22Rv1 (cell line): Measurements from ENCODE around the gene AOPEP.

Experiments
- H3K27ac ChIP-seq: fragments of 450-650 bp; 2 replicates; pipeline ENCODE4 v1.5.1; 2017
- ZFX ChIP-seq: fragments of 450-650 bp; IDR thresholded peaks from 2 replicates; pipeline ENCODE4 v1.6.1; 2017; ENCODE audit warnings: antibody characterized with exemption, borderline replicate concordance
- TF ChIP-seq, protein P1 (sequence below): fragments of 450-650 bp; IDR thresholded peaks from 2 replicates; pipeline ENCODE4 v1.5.1; 2017; ENCODE audit warnings: mild to moderate bottlenecking

The AOPEP gene

DNA sequence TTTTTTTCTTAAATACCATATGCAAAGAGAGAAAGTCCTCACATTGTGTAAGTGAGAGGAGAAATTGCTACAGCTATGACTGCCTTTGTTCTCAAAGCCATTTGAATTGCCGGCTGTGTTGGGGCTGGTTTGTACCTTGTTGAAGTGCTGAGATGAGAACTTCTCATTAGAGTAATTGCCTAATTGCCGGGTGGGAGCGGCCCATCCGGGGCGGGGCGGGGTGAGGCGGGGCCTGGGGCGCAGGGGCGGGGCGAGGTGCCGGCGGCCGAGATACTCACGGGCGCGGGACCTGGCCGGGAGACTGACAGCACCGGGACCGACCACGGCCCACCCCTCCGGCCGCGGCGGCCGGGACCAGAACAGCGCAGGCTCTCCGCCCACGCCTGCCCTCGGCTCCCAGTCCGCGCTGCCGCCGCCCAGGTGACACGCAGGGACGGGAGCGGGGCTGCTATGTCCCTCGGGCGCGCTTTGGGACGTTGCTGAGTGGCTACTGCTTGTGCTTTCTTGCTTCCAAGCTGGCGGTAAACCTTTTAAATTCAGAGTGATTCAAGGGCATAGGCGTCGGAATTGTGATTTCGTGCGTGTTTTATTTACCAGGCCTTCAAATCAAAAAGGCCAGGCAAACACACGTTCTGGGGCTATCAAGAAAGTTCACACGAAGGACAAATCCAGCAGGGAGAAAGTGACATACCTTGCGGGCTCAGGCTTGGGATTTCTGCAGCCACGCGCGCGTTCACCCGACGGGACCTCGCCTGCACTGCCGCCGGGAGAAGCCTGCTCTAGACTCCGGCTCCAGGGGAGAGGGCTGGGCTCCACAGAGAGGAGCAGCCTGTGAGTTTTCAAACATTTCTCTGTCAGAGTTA is 322.0 kb downstream of the AOPEP start:
- TF ChIP-seq, protein P1, sequence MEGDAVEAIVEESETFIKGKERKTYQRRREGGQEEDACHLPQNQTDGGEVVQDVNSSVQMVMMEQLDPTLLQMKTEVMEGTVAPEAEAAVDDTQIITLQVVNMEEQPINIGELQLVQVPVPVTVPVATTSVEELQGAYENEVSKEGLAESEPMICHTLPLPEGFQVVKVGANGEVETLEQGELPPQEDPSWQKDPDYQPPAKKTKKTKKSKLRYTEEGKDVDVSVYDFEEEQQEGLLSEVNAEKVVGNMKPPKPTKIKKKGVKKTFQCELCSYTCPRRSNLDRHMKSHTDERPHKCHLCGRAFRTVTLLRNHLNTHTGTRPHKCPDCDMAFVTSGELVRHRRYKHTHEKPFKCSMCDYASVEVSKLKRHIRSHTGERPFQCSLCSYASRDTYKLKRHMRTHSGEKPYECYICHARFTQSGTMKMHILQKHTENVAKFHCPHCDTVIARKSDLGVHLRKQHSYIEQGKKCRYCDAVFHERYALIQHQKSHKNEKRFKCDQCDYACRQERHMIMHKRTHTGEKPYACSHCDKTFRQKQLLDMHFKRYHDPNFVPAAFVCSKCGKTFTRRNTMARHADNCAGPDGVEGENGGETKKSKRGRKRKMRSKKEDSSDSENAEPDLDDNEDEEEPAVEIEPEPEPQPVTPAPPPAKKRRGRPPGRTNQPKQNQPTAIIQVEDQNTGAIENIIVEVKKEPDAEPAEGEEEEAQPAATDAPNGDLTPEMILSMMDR = no peak
- TF ChIP-seq ZFX = no peak
- H3K27ac ChIP-seq = peak overlapping the region; percentile 75

DNA sequence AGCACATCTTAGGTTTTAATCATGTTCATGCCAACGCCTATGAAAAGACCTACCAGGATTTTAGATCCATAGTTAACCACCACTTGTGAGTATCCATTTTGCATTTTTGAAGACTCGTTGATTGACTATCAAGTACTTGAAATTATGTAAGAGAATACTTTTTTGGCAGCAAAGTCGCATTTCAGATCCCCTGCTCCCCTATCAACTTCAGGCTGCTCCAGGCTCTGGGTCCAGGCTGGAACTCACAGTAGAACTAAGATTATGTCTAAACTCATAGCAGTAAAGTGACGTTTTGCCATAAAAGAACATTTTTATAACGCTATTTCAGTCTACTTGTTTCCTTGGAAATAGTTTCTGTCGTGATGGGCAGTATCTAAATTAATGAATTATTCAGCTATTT is 323.3 kb downstream of the AOPEP start:
- H3K27ac ChIP-seq = peak overlapping the region; percentile 75
- no peak for TF ChIP-seq ZFX
- TF ChIP-seq, protein P1 = no peak

DNA sequence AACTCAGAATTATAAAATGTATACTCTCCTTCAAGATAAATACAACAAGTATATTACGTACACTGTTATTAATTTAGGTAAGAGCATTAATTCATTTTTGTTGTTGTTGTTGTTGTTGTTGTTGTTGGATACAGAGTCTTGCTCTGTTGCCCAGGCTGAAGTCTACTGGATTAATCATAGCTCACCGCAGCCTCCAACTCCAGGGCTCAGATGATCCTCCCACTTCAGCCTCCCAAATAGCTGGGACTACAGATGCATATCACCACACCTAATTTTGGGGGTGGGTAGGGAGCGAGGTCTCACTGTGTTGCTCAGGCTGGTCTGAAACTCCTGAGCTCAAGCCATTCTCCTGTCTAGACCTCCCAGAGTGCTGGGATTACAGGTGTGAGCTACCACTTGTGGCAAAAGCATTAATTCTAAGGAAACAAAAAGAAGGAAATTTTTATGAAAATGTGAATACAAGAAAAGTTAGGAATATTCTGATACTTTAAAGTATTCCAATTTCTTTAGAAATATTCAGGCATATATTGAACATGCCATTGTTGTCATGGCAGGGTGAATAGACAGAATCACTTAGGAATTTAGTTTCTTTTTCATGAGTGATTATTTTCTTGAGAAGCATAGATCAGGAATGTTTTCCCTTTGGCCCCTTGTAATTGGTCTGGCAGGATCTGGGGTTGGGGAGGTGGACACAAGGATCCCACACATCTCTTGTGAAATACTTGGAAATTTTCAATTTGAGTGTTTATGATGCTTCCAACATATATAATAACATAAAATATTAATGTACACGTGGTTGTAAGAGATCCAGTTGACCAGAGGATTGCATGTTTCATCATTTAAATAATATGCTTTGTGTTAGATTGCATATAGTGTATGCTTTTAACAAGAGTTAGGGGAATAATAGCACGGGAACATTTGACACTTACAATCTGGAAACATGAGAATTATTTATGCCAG is 327.4 kb downstream of the AOPEP start:
- TF ChIP-seq, protein P1 = no peak
- TF ChIP-seq ZFX = no peak
- H3K27ac ChIP-seq = peak overlapping the region; percentile 11; the same call in 1 of the 2 replicates

DNA sequence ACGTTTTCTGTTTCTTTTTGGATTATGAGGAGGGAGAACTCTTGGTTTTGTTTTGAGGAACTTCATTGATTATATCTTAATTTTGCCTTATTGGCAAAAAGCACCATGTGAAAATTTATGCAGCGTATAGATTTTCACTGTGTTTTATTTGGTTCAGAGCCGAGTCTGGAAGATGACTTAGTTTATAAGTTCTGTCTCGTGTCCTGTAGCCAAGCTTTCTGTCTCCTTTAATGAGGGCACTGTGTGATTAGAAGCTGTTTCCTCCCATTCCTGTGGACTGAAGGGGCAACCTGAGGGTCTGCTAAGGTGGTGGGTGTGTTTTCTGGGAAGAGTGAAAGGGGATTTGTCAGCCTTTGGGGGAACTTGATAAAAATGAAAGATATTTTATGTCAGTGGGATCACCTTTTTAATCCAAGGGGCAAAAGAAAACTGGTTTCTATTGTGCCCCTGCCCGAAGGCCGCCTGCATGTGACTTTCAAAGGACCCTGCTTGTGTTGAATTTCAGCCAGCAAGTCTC is 328.9 kb downstream of the AOPEP start:
- no peak overlapping the region for H3K27ac ChIP-seq

DNA sequence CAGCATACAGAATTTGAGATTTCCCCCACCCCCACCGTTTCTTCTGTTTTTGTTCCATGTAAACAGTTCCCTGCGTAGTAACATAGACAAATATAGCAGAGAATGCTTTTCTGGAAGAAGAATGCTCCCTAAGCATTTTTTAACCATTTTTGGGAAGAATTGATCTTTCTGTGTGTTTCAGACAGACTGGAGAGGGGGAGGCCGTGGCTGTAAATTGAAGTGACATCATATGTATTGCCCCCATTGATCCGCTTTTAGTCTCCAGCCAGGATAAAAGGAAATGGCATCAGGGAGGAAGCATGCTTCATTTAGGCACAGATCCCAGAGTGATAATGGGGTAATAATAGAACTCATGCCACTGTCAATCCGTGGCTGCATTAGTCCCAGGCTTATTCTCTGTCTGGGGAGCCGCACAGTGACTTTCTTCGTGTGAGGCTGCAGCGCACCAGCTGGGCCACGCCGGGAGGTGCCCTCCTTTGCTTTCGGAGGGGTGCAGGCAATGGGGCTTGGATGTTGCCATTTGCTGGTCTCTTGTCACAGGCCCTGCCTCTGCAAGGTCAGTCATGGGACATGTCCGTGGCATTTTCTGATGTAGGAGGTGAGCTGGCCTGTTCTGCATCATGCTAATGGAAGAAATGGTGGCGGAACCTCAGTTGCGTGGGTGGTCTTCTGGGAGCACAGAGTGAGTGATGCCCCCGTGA is 329.5 kb downstream of the AOPEP start:
- no peak overlapping the region for H3K27ac ChIP-seq
- no peak for TF ChIP-seq ZFX
- TF ChIP-seq, protein P1 = no peak

More for the DNA sequence above, 328.9 kb downstream of the AOPEP start:
- TF ChIP-seq, protein P1 = no peak
- TF ChIP-seq ZFX = no peak

DNA sequence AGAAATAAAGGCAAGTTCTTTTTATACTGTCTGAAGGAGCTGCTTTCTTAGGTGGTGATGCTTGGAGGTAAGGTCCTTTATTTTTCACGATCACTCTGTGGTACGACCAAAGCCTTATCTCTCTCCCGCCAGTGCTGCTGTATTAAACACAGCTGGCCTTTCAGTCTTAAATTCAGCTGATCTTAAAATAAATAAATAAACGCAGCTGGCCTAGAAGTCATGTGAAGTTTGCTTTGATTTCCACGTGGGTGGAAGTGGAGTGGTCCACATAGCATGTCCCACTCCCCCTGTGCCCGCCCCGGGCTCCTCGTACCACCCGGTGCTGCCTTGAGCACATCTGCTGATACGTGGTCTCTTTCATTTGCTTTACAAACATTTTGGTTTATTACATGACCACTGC is 330.6 kb downstream of the AOPEP start:
- TF ChIP-seq, protein P1 = no peak
- TF ChIP-seq ZFX = no peak
- H3K27ac ChIP-seq = no peak overlapping the region
